Activated B cell treated with CpG ODN at 0.5 μM for 24 hours (primary cell): Measurements from ENCODE around the gene UBE2I. TPM values are rescaled to one million over a fixed set of nuclear protein-coding genes. Genes with fewer than 3 reads are reported as not detected.

Source experiments
- ATAC-seq: fragments of 200-7000 bp; cut with Tn5 transposase; one replicate; pipeline ENCODE4 v1.10.0; 2021; ENCODE audit warnings: low read depth, mild to moderate bottlenecking, moderate library complexity
- CTCF ChIA-PET: fragments of 350-600 bp; sonication (Branson Sonifier 250); formaldehyde crosslinking; loops from one replicate; lab custom pipeline; 2021; ENCODE audit warnings: antibody characterized with exemption; lab: Charles Lee
- POLR2A ChIA-PET: fragments of 350-600 bp; sonication (Branson Sonifier 250); formaldehyde crosslinking; loops from one replicate; lab custom pipeline; 2021; ENCODE audit warnings: antibody characterized with exemption; lab: Charles Lee
- DNase-seq: peaks from one replicate; pipeline ENCODE4 v3.0.0; 2022
- H3K27ac Mint-ChIP-seq: one replicate; pipeline ENCODE4 v1.8.0; 2020; ENCODE audit warnings: mixed read lengths
- H3K27me3 Mint-ChIP-seq: one replicate; pipeline ENCODE4 v1.8.0; 2021; ENCODE audit warnings: mixed read lengths
- H3K36me3 Mint-ChIP-seq: one replicate; pipeline ENCODE4 v1.8.0; 2021; ENCODE audit warnings: low read depth, mixed read lengths
- H3K4me1 Mint-ChIP-seq: one replicate; pipeline ENCODE4 v1.8.0; 2021; ENCODE audit warnings: mixed read lengths
- H3K4me3 Mint-ChIP-seq: one replicate; pipeline ENCODE4 v1.8.0; 2020; ENCODE audit warnings: mild to moderate bottlenecking, mixed read lengths
- H3K9me3 Mint-ChIP-seq: one replicate; pipeline ENCODE4 v1.8.0; 2020; ENCODE audit warnings: mixed read lengths
- intact Hi-C: fragments of 100-400 bp; cut with micrococcal nuclease; formaldehyde crosslinking; loops from one replicate; pipeline ENCODE4 v1.15.1; 2024
- total RNA-seq: library from RNA; stranded (reverse); gene quantifications from 2 replicates; pipeline ENCODE4 v1.2.3, GENCODE V29; 2022
- TF ChIP-seq, protein P1 (sequence below): fragments of 200-600 bp; IDR thresholded peaks from one replicate; pipeline ENCODE4 v1.8.0; 2022; ENCODE audit warnings: antibody characterized with exemption, mild to moderate bottlenecking

The UBE2I gene
- total RNA-seq, 1 donor from 2014 or later, result 240 TPM

DNA sequence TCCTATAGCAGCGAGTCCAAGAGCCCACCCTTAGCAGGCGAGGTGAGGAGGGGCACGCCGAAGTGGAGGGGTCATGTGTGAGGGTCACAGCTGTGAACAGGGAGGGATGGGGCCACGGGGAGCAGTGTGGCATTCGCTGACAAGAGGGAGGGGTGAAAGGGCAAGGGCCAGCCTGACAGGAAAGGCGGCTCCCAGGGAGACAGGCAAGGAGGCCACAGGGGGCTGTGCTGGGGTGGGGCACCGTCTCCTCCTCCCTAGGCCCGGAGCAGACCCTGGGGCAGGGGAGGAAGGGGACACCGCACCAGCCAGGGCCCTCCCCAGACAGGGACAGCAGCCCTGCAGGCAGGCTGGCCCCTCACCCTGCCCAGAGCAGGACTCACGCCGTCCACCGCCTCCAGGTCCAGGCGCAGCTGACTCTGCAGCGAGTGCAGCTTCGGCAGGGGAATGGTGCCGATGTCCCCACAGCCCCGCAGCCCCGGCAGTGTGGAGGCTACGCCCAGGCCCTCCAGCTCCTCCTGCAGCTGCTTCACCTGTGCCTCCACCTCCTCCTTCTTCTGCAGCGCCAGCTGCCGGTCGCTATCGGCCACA, 57.4 kb downstream of the UBE2I start:
- TF ChIP-seq, protein P1, sequence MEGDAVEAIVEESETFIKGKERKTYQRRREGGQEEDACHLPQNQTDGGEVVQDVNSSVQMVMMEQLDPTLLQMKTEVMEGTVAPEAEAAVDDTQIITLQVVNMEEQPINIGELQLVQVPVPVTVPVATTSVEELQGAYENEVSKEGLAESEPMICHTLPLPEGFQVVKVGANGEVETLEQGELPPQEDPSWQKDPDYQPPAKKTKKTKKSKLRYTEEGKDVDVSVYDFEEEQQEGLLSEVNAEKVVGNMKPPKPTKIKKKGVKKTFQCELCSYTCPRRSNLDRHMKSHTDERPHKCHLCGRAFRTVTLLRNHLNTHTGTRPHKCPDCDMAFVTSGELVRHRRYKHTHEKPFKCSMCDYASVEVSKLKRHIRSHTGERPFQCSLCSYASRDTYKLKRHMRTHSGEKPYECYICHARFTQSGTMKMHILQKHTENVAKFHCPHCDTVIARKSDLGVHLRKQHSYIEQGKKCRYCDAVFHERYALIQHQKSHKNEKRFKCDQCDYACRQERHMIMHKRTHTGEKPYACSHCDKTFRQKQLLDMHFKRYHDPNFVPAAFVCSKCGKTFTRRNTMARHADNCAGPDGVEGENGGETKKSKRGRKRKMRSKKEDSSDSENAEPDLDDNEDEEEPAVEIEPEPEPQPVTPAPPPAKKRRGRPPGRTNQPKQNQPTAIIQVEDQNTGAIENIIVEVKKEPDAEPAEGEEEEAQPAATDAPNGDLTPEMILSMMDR, result no peak
- DNase-seq (no peak), ATAC-seq (no peak)
- ChIA-PET POLR2A (no interaction called here), CTCF (no interaction called here)
- Mint-ChIP-seq H3K27ac (no peak overlapping the region), H3K27me3 (no peaks in the 10 kb centered on the region), H3K36me3 (peaks cover 56% of the 10 kb centered on the region), H3K9me3 (no peaks in the 10 kb centered on the region), H3K4me1 (peaks cover 3% of the 10 kb centered on the region), H3K4me3 (no peak overlapping the region)
- intact Hi-C loops, result no loop called here

DNA sequence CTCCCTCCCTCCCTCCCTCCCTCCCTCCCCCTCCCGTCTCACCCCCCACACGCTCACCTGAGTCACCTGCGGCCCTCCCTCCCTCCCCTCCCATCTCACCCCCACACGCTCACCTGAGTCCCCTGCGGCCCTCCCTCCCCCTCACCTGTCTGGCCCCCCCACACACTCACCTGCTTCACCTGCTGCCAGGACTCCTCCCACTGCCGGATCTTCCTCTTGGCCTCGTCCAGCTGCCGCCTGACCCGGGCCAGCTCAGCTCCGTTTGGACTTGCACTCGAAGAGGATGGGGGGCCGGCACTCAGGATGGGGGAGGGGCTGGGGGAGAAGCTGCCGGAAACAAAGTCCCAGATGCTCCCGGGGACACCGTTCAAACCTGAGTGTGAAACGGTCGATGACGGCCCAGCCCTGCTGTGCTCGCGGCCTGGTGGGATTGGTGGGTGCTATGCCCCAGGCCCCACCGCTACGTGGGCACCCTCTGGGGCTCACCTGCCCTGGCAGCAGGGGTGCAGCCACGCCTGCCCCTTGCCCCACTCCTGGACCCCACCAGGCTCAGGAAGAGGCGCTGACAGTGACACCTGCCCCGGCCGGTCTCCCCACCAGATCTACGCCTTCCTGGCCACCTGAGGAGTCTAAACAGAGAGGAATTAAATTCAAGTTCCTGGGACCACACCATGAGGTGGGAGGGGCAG, 58.2 kb downstream of the UBE2I start:
- no peak for ATAC-seq
- POLR2A ChIA-PET, result no interaction called here
- CTCF ChIA-PET, result no interaction called here
- TF ChIP-seq, protein P1, result no peak
- no peaks in the 10 kb centered on the region for H3K27me3 Mint-ChIP-seq
- H3K9me3 Mint-ChIP-seq, result no peaks in the 10 kb centered on the region
- H3K36me3 Mint-ChIP-seq, result peaks cover 53% of the 10 kb centered on the region
- no peak for DNase-seq
- no peak overlapping the region for H3K4me3 Mint-ChIP-seq
- H3K27ac Mint-ChIP-seq, result no peak overlapping the region
- peaks cover 3% of the 10 kb centered on the region for H3K4me1 Mint-ChIP-seq
- intact Hi-C loops, result no loop called here

DNA sequence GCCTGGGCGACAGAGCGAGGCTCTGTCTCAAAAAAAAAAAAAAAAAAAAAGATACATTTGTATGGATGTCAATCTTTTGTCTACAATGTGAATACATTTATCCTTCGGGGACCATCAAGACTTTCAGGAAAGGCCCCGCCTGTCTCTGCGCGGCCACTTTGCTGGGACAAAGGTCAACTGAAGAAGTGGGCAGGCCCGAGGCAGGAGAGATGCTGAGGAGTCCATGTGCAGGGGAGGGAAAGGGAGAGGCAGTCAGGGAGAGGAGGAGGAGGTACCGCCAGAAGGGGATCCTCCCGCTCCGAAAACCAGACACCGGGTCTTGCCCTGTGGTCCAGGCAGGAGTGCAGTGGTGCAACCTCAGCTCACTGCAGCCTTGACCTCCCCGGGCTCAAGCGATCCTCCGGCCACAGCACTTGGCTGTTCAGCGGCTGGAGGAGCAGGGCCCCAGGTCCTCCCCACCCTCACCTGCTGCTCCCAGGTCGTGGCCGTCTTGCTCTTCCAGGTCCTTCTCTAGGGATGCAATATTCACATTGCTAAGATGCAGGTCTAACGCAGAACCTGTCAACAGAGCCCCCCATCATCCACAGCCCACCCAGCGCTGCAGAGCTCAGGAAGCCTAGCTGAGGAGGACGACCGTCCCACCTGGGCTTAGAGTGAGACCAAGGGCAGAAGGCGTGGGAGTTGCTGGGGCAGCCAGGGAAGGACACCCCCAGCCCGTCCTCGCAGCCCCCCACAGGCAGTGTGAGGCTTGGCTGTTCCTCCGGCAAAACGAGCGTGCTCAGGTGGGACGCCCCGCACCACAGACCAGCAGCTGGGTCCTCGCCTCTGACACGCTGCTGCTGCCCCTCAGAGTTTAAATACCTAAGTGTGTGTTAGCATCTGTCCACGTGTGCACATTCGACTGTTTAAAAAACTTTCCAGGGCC, 61.9 kb downstream of the UBE2I start:
- ChIA-PET POLR2A (no interaction called here), CTCF (no interaction called here)
- Mint-ChIP-seq H3K4me3 (no peak overlapping the region), H3K36me3 (peaks cover 31% of the 10 kb centered on the region), H3K9me3 (no peaks in the 10 kb centered on the region), H3K27ac (no peak overlapping the region), H3K4me1 (no peaks in the 10 kb centered on the region), H3K27me3 (no peaks in the 10 kb centered on the region)
- ATAC-seq (no peak), DNase-seq (no peak)
- intact Hi-C loops, result no loop called here
- TF ChIP-seq, protein P1, result no peak

DNA sequence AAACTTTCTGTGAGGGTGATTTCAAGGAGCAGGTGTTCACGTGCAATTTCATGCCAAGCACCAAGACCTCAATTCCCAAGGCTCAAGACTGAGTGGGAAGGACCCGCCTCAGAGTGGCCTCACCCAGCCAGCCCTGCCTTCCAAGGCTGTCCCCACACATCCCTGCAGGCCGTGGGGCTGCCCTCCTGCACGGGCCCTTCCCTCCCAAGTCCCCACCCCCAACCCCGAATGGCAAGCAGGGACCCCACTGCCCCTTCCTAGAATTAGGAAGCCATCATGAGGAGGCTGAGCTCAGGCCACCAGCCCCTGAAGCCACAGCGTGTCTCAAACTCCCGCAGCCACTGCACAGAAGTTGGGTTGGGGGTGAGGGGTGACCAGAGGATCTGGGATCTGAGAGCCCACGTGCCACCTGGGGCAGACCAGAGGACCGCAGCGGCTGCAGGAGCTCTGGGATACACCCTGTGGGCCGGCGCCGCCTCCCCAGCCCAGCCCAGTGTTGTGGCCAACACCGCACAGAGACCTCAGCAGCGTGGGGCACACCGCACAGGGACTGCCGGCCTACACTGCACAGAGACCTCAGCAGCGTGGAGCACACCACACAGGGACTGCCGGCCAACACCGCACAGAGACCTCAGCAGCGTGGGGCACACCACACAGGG, 63.0 kb downstream of the UBE2I start:
- CTCF ChIA-PET, result no interaction called here
- no peak overlapping the region for H3K4me3 Mint-ChIP-seq
- no peak overlapping the region for H3K27ac Mint-ChIP-seq
- H3K4me1 Mint-ChIP-seq, result no peaks in the 10 kb centered on the region
- DNase-seq, result no peak
- H3K36me3 Mint-ChIP-seq, result peaks cover 31% of the 10 kb centered on the region
- intact Hi-C loops, result no loop called here
- H3K27me3 Mint-ChIP-seq, result no peaks in the 10 kb centered on the region
- TF ChIP-seq, protein P1, result no peak
- H3K9me3 Mint-ChIP-seq, result no peaks in the 10 kb centered on the region
- POLR2A ChIA-PET, result no interaction called here
- no peak for ATAC-seq
